Measurements from ENCODE around the gene SREK1.

GRCh38 chr5:66171349-66172344 is 27.5 kb downstream of the SREK1 start:
- no peak for TF ChIP-seq CTCF (IDR thresholded peaks at IDR 0.05; ENCODE audit: insufficient read depth, low read length)
- TF ChIP-seq POLR2AphosphoS5 (IDR thresholded peaks at IDR 0.05; ENCODE audit: low read depth), result no peak
- TF ChIP-seq GABPA (IDR thresholded peaks at IDR 0.05; ENCODE audit: low read depth), result no peak
- no peak for TF ChIP-seq SPI1 (IDR thresholded peaks at IDR 0.05; ENCODE audit: borderline replicate concordance, low read depth)

Data from HL-60 (cell line).